Fibroblast of skin of right biceps (primary cell): Measurements from ENCODE around the gene RBMS3.
"Not testable (repeated sequence)": the region's sequence is repeated elsewhere in the genome, so short reads cannot be mapped to it uniquely, and the experiment has no call there.

Experiments used
- DNase-seq: peaks from one replicate; pipeline ENCODE4 v3.0.0-alpha.2; 2013

RBMS3 gene

DNA sequence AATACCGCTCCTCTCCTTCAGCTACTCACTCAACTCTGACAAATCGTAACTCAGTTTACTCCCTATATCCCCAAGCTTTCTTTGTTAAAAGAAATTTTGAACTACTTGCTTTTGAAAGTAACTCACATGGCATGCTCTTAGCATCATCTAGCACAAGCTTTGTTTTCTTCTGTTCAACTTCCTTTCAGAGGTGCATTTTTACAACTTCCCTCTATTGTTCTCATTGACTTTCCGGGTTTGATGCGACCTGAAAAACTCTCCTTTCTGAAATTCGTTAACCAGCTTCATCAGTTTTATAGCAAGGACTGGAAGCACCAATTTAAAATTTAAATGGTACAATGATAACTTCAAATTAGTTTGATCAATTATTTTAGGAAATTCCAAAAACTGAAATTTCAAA, 696.0 kb downstream of the RBMS3 start:
- no peak for DNase-seq

DNA sequence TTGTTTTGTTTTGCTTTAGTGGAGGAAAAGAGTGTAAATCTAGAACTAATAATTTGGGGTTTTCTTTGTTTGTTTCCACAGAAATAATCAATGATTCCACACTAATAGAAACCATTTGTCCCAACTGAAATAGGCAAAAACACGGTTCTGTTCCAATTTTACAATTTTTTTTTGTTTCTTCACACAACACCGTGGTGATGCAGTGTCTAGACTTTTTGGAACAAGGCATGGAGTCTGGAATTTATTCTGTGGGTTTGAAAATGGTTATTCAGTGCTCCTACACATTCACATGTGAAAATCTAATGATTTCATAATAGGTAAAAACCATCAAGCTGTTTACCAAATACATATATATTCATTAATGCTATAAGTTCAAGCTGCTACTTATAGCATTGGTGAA, 696.5 kb downstream of the RBMS3 start:
- DNase-seq, result peak; percentile 40

DNA sequence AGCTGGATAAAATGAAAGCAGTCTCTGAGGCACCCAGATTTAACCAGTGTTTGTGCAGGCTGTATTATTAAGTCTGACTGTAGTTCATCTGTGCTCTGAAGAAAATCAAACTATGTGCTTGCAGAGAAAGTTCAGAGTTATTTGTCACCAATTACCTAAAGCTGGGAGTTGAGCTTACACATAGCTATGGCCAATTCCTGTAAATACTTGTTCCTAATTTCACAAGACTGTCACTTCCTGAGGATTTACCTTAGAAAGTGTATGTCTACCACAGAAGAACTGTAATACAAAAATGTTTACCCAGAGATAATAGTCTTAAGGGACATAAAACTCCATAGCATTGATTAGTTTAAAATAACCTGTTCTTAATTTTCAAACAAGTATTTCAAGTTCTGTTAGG, 697.2 kb downstream of the RBMS3 start:
- DNase-seq, result peak; percentile 26

DNA sequence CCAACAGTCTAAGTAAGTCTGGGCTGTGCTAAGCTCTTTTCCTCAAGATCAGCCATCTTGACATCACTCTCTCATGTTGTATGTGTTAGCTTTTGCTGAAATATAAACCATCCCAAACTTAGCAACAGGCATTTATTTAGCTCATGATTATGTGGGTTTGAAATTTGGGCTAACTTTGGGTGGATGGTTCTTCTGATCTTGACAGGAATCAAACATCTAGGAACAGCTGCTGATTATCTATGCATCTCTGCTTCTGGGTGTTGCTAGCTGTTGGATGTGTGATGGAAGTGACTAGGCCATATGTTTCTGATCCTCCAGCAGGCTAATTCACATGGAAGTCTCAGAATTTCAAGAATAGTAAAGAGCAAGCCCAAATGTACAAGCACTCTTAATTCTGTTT, 710.3 kb downstream of the RBMS3 start:
- DNase-seq, result no peak

DNA sequence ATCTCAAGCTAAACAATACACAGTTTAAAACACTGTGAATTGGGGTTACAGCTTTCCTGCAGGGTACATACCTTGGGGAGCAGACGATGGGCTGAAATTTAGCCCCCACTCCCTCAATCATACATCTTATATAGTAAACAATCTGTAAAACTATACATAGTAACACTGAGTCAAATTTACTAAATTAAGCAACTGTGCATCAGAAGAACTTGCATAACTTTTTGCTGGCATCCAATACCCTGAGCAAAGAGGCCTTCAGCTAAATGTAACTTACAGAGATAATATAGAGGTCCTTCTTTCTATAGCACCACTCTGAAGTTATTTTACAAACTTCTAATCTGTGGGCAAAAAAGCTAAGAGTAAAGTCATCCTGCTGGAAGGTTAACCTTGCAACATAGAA, 721.9 kb downstream of the RBMS3 start:
- no peak for DNase-seq

DNA sequence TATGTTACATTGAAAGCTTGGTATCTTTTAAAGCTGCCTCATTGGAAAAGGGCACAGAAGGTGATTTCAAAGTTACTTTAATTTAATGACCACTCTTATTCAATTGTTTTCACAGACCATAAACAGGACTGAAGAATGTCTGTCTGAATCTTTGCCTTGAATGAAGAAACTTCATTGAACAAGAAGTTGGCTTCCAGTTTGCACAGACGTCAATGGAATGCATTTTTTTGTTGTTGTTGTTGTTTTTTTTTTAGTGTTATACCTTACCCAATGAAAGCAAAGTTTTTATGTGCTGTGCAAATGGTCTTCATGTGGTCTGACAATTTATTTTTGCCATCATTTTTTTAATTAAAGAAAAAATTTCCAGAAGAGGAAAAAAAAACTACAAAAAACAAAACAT, 722.9 kb downstream of the RBMS3 start:
- no peak for DNase-seq

DNA sequence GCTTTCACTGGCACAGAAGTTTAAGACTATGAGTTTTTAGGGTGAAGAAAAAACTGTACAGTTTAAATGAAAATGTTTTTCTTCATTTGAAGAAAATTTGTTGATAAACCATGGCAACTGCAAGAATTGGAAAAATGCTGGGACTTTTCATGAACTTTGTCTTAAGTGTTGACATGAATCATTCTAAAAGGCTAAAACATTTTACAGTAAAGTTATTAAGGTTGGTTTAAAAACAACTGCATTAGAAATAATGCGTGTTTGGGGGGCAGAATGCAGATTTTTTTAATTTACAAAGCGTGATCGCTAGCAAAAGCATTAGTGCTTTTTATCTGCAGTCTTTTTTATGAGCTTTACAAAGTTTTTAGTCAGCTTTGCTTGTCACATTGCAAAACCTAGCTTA, 723.6 kb downstream of the RBMS3 start:
- peak; percentile 15 for DNase-seq

DNA sequence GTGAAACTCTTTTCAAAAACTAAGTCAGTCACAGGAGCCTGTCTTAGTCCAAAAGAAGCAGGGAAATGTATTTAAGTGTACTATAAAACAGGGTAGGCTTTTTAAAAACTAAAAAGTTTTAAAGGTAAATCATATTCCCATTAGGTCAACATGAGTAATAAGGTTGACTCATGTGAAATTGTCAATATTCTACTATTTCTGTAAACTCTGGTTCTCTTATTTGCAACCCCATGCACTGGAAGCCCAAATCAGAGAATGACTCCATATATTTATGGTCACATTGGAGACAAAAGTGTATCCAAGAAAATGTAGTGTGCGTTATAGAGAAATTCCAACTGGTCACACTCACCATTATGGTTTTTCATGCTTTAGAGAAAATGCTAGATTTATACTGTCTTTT, 725.2 kb downstream of the RBMS3 start:
- DNase-seq, result peak; percentile 4

DNA sequence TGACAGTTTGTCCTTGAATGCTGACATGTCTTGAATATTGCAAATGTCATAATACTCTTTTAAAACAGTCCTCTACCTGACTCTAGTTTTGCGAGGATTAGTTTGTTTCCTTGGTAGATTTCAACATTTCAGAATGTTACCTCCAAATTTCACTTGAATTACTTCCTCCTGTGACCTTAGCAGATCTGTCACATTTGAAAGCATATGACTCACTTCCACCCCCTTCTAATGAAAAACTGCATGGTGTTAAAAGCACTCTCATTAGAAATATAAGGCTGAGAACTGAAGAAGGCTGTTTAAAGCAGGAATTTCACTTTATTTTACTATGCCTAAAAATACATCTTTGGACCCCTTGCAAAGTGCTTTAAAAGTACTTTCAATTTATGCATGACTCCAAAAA, 726.8 kb downstream of the RBMS3 start:
- peak; percentile 6 for DNase-seq

DNA sequence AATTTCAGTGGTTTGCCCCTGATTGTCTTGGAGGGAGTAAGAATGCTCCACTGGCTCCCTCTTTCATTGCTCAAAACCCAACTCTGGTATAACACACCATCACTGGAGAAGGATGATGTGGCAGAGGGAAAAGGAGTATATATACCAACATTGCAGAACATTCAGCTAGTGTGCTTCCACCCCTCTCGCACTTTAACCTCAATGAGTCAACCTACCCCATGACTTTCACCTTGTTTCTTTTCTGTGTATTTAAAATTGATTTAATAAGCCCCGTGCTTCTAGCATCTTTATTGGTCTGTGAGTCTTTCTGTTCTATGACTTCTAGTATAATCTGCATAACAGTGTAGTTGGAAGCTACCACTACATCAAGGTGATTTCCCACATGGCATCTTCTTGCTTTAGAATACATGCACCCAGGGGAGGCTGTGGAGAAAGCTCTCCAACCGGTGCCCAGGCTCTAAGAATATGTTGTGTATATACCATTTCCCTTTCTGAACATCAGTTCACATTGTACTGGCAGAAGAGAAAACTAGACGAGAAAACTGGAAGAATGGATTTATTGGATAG, 730.4 kb downstream of the RBMS3 start:
- no peak for DNase-seq

DNA sequence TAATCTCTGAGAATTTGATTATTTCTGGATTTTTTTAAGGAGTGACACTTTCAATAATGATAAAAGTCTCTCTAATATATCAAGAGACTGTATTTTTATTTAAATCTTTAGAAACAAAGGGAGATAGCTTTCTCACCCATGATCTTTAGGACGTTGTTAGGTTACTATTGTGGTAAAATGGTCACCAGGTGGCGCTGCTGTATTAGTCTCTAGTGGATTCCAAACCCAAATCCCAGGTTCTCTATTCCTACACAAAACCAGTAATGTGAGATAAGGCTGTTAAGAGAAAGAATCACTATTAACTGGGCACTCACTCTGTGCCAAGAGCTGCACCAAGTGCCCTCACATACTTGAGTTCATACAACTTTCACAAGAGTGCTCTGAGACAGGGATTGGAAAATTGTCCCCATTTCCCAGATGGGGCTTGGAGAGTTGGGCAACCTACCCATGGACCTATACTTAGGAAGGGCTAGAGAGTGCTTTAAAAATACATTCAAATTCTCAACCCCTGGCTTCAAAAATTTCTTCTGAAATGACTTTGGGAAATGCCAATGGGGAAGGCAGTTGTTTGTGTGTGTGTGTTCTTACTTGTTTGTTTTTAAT, 732.2 kb downstream of the RBMS3 start:
- DNase-seq, result peak; percentile 64

DNA sequence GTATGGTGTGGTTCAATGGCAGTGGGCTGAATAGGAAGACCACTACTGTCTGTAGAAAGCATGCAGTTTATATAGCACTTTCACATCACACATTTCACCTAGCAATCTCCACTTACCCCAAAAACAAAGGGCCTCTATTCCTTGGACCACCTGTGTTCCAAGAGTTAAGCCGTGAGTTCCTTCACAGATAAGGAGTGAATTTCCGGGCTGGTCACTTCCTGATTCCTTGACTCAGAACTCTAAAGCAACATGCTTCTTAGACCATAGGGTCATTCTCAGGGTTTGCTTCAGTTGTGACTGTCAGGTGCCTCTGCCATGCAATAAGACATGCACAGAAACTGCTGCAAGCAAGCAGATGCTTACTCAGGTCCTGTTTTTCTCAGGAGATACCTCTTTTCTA, 737.0 kb downstream of the RBMS3 start:
- no peak for DNase-seq

DNA sequence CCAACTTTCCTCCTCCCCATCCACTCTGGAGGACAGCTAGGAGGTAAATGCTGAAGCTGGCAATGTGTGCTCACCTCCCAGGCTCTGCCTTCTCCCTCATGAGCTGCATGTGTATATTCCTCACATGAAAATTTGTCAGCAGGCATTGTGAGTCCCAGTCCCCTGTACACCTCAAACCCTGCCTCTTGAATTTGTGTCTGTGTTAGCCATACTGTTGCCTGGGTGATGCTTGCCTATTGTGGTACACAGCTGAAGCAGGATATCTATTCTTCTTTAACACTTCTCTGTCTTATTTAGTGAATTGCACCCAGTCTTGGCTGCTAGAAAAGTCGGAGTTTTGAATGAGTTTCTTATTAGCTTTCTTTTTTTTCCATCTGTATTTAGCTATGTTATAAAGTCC, 739.5 kb downstream of the RBMS3 start:
- no peak for DNase-seq

DNA sequence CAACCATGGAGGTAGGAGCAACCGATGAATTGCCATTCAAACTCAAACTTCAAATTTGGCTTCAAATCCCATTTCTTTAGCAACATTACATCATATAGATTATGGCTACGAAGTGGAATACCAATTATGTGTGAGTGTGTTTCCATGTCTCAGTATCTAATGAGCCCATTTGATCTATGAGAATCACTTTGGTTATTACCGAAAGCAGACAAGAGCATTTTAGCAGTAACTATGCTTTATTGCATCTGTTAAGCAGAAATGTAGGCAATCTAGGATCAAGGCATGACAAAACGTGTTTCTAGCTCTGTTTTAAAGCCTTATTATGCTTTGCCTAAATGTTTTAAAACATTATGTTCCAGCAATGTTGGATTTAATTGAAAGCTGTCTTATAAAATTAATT, 743.6 kb downstream of the RBMS3 start:
- no peak for DNase-seq

DNA sequence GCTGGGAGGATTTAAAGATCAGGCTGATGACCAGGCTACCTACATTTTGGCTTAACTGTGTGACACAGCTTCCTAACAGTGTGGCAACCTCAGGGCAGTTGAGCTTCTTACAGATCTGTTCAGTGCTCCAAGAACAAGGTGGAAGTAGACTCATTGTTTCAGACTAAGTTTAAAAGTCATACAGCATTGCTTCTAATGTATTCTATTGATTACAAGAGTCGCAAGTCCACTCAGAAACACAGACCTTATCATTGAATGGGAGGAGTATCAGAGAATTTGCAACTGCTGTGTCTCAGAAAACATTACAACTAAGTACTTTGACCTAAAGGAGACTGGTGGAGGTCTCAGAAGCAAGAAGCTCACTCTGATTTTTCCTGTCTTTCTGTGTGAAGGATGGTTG, 746.0 kb downstream of the RBMS3 start:
- no peak for DNase-seq

DNA sequence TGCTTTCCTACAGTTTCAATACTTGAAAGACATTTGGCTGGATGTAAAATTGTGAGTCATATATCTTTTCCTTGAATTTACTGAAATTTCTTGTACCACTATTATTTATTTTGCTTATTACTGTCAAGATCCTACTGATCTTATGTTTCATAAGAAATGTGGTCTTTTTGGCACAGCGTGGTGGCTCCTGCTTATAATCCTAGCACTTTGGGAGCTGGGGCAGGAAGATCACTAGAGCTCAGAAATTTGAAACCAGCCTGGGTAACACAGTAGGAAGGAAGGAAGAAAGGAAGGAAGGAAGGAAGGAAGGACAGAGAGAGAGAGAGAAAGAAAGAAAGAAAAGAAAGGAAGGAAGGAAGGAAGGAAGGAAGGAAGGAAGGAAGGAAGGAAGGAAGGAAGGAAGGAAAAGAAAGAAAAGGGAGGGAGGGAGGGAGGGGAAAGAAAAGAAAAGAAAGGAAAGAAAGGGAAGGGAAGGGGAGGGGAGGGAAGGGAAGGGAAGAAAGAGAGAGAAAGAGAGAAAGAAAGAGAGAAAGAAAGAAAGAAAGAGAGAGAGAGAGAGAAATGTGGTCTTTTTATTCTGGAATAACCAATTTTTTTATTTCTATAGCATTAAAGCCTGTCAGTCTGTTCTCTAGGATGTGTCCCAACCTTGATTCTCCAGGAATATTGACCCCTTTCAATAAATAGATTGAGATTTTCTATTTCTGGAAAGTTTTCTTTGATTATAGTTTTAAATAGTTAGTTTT, 753.5 kb downstream of the RBMS3 start:
- no peak for DNase-seq

DNA sequence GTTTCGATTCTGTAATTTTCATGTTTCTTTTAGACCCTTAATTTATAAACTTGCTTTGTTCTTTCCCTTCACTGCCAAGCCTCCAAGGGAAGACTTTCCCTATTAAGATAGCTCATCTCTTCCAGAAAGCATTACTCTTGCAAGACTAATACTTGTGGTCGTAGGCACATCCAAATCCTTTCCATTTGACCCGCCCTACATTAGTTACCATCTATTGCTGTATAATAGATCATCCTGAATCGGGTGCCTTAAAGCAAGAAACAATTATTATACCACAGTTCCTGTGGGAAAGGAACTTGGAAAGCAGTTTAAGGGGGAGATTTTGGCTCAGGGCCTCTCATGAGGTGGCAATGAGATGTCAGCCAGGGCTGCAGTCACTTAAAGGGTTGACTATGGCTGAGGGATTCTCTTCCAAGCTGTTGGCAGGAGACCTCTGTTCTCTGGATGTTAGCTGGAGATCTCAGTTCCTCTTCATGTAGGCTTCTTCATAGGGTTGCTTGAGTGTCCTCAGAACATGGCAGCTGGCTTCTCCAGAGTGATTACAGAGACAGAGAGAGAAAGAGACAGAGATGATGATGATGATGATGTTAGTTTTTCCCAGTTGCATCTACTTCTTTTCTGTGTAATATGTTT, 755.2 kb downstream of the RBMS3 start:
- no peak for DNase-seq

DNA sequence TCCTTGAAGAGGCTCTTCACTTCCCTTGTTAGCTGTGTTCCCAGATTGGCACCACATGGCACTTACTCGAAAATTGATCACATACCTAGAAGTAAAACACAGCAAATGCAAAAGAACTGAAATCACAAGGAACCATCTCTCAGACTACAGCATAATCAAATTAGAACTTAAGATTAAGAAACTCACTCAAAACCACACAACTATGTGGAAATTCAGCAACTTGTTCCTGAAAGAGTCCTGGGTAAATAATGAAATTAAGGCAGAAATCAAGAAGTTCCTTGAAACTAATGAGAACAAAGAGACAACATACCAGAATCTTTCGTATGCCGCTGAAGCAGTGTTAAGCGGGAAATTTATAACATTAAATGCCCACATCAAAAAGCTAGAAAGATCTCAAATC, 759.3 kb downstream of the RBMS3 start:
- no peak for DNase-seq

DNA sequence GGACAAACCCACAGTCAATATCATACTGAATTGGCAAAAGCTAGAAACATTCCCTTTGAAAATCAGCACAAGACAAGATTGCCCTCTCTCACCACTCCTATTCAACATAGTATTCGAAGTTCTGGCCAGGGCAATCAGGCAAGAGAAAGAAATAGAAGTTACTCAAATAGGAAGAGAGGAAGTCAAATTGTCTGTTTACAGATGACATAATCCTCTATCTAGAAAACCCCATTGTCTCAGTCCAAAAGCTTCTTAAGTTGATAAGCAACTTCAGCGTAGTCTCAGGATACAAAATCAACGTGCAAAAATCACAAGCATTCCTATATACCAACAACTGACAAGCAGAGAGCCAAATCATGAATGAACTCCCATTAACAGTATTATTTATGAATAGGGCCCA, 760.6 kb downstream of the RBMS3 start:
- DNase-seq, result not testable (repeated sequence)

DNA sequence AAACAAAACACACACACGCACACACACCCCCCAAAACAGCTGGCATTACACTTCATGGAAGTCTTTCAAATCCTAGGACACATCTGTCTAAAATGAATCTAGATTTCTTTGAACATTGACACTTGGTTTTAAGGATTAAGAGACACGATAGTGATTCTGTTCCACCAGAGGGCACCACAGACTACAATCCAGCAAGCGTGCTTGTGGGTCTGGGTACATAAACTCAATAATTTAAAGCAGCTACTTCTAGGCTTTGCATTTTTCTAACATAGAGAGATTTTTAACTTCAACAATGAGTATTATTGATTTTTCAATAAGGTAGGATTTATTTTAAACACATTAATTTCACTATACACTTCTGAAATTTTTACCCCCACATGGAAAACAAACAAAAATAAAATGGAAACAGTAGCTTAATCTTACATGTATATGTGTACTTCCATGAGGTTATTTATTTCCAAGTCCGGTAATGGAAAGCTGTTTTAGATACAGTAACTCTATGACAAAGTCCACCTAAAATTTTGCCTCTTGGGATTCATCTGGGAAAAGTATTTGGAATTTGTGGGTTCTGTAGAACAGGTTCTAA, 761.5 kb downstream of the RBMS3 start:
- peak; percentile 72 for DNase-seq

DNA sequence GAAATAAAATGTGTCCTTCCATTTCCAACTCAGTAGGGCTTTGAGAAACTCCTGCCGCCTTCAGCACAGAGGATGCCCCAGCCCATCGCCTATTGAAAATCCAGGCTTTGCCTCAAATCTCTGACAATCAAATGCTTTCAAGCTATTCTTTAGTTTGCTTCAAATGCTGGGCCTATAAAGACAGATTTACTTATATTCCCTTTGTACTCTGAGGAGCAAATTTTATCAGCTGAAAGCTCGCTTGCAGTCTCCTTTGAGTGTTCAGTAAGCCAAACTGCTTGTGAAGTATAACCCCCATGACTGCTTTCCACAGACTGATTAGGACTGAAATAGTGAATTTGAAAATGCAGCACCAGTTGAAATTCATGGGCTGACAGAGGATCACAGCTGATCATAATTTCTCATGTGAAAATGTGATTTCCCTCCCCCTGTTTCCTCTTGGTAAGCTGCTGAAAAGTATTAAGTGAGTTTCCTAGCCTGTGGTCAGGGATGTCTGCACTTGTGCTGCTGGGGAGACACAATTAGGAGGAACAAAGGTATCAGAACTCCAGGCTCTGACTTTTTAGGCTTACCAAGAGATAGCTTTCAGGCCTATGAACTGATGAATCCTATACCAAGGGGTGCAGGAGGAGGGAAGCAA, 762.2 kb downstream of the RBMS3 start:
- peak; percentile 12 for DNase-seq

DNA sequence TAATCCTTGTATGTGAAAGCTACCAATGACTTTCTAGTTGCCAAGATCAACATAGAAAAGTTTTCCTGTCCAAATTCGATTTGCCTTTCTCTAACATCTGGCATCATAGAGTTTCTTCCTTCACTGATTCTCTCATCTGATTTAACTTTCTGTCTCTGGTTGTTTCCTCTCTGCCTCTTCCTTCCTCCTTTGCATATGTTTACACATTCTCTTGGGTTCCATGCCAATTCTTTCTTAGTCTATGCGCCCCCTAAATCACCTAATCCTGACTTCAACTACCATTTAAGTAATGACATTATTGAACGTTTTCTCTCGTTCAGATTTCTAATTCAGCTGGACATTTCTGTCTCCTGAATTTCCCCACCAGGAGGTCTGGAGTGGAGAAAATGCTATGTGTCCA, 763.6 kb downstream of the RBMS3 start:
- DNase-seq, result no peak

DNA sequence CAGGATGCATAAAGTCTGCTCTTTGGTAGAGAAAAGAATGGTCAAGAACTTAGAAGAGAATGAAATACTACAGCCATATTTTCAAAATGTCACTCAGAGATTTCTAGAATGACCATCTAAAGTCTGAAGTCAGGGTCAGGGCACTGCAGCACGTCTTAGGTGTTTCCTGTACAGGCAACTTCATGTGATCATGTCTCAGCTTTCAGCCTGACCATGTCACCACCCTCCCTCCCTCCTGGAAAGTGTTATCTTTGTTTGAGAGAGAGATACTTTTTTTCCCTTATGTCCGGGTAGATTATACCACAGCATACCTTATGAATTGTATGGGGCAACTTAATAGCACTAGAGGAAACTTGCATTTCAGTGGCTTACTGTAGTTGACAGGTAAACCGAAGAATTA, 767.6 kb downstream of the RBMS3 start:
- no peak for DNase-seq
